Neural progenitor cell (in vitro differentiated cells): ENCODE results near the gene AOC2. TPM values are rescaled to one million over a fixed set of nuclear protein-coding genes. Genes with fewer than 3 reads are reported as not detected.
"Not testable (repeated sequence)": the region's sequence is repeated elsewhere in the genome, so short reads cannot be mapped to it uniquely, and the experiment has no call there.

ENCODE experiments used
- DNase-seq: peaks from one replicate; pipeline ENCODE4 v3.0.0-alpha.2; 2016; ENCODE audit warnings: low spot score
- H2AFZ ChIP-seq: fragments of 200-600 bp; sonication (generic); replicated peaks from 2 replicates; pipeline ENCODE4 v1.6.1; 2016; ENCODE audit warnings: antibody characterized with exemption
- H3F3A ChIP-seq: fragments of 200-600 bp; sonication (generic); 2 replicates; pipeline ENCODE4 v1.6.1; 2016; ENCODE audit warnings: antibody characterized with exemption, low read depth
- H3K27ac ChIP-seq: fragments of 200-600 bp; sonication (generic); 2 replicates; pipeline ENCODE4 v1.5.1; 2016; ENCODE audit warnings: mild to moderate bottlenecking
- H3K27me3 ChIP-seq: fragments of 200-600 bp; sonication (generic); 2 replicates; pipeline ENCODE4 v1.6.1; 2016; ENCODE audit warnings: mild to moderate bottlenecking, moderate library complexity
- H3K36me3 ChIP-seq: fragments of 200-600 bp; sonication (generic); 2 replicates; pipeline ENCODE4 v1.5.1; 2016
- H3K4me1 ChIP-seq: fragments of 200-600 bp; sonication (generic); 2 replicates; pipeline ENCODE4 v1.6.1; 2016; ENCODE audit warnings: mixed run types
- H3K4me2 ChIP-seq: fragments of 200-600 bp; sonication (generic); 2 replicates; pipeline ENCODE4 v1.6.1; 2016
- H3K4me3 ChIP-seq: fragments of 200-600 bp; sonication (generic); 2 replicates; pipeline ENCODE4 v1.5.1; 2016
- H3K79me2 ChIP-seq: fragments of 200-600 bp; sonication (generic); 2 replicates; pipeline ENCODE4 v1.6.1; 2016; ENCODE audit warnings: low read depth
- H3K9ac ChIP-seq: fragments of 200-600 bp; sonication (generic); 2 replicates; pipeline ENCODE4 v1.6.1; 2016
- H3K9me3 ChIP-seq: fragments of 200-600 bp; sonication (generic); 2 replicates; pipeline ENCODE4 v1.5.1; 2016; ENCODE audit warnings: low read depth
- H4K20me1 ChIP-seq: fragments of 200-600 bp; sonication (generic); 2 replicates; pipeline ENCODE4 v1.6.1; 2016; ENCODE audit warnings: low read depth
- H3K27ac Mint-ChIP-seq: 3 replicates; pipeline ENCODE4 v1.8.0; 2021; ENCODE audit warnings: mixed read lengths
- H3K27me3 Mint-ChIP-seq: 2 replicates; pipeline ENCODE4 v1.8.0; 2022; ENCODE audit warnings: low read depth, mild to moderate bottlenecking, inconsistent platforms, moderate library complexity, mixed read lengths; ENCODE audit not compliant: insufficient read depth
- H3K36me3 Mint-ChIP-seq: 3 replicates; pipeline ENCODE4 v1.8.0; 2021; ENCODE audit warnings: mixed read lengths
- H3K4me1 Mint-ChIP-seq: 3 replicates; pipeline ENCODE4 v1.8.0; 2021; ENCODE audit warnings: mixed read lengths
- H3K4me3 Mint-ChIP-seq: 3 replicates; pipeline ENCODE4 v1.8.0; 2021; ENCODE audit warnings: mild to moderate bottlenecking, moderate library complexity, mixed read lengths
- H3K9me3 Mint-ChIP-seq: 3 replicates; pipeline ENCODE4 v1.8.0; 2020; ENCODE audit warnings: mixed read lengths
- EZH2 ChIP-seq: fragments of 200-600 bp; sonication (generic); IDR thresholded peaks from 2 replicates; pipeline ENCODE4 v1.6.1; 2017; ENCODE audit warnings: antibody characterized with exemption, mild to moderate bottlenecking, moderate library complexity
- EZH2phosphoT487 ChIP-seq: fragments of 200-600 bp; sonication (generic); IDR thresholded peaks from 2 replicates; pipeline ENCODE4 v1.6.1; 2017; ENCODE audit warnings: antibody characterized with exemption
- total RNA-seq: library from RNA; depleted of rRNA; stranded (reverse); fragments of >200 nt; gene quantifications from 2 replicates; pipeline ENCODE4 v1.2.3, GENCODE V29; 2015; ENCODE audit warnings: low replicate concordance
- TF ChIP-seq, protein P1 (sequence below): fragments of 200-600 bp; sonication (generic); IDR thresholded peaks from 2 replicates; pipeline ENCODE4 v1.5.1; 2017; ENCODE audit warnings: antibody characterized with exemption, mild to moderate bottlenecking

The AOC2 gene
- total RNA-seq, 1 donor from 2014 or later, result 1.2 TPM

DNA sequence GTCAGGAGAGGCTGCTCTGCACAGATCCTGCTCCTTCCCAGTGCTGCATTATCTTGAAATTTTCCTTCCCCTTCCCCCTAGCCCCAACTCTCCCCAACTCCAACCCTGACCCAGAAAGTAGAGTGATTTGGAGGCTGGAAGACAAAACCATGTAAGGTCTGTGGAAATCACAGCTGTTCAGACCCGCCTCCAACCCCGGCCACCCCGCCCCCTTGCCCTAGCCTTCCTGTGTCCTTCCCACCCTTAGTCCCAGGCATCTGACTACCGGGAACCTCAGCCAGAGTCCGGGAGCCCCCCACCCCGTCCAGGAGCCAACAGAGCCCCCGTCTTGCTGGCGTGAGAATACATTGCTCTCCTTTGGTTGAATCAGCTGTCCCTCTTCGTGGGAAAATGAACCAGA lies 6.6 kb downstream of the AOC2 start, which contains the start of gene AOC3:
Gene AOC3 (plus strand): TSS at position 246 of the 400 bp plus-strand sequence. CDS start 145 bp downstream, at position 391.
- Mint-ChIP-seq H3K27me3 (peaks cover 7% of the 10 kb centered on the region), H3K27ac (no peak within 1 kb of the TSS), H3K4me1 (no peaks in the 10 kb centered on the region), H3K9me3 (no peaks in the 10 kb centered on the region), H3K4me3 (no peak within 1 kb of the TSS), H3K36me3 (peaks cover 4% of the 10 kb centered on the region)
- Histone ChIP-seq H3K4me3 (no peak within 1 kb of the TSS), H2AFZ (no peak within 1 kb of the TSS), H3K9ac (no peak within 1 kb of the TSS), H3K79me2 (no peaks in the 10 kb centered on the region), H3K9me3 (no peaks in the 10 kb centered on the region), H3K27ac (no peak within 1 kb of the TSS), H3K27me3 (no peaks in the 10 kb centered on the region), H4K20me1 (no peaks in the 10 kb centered on the region), H3K4me1 (no peaks in the 10 kb centered on the region), H3K4me2 (no peak within 1 kb of the TSS), H3F3A (no peaks in the 10 kb centered on the region), H3K36me3 (no peaks in the 10 kb centered on the region)
- no peak for DNase-seq
- TF ChIP-seq, protein P1, sequence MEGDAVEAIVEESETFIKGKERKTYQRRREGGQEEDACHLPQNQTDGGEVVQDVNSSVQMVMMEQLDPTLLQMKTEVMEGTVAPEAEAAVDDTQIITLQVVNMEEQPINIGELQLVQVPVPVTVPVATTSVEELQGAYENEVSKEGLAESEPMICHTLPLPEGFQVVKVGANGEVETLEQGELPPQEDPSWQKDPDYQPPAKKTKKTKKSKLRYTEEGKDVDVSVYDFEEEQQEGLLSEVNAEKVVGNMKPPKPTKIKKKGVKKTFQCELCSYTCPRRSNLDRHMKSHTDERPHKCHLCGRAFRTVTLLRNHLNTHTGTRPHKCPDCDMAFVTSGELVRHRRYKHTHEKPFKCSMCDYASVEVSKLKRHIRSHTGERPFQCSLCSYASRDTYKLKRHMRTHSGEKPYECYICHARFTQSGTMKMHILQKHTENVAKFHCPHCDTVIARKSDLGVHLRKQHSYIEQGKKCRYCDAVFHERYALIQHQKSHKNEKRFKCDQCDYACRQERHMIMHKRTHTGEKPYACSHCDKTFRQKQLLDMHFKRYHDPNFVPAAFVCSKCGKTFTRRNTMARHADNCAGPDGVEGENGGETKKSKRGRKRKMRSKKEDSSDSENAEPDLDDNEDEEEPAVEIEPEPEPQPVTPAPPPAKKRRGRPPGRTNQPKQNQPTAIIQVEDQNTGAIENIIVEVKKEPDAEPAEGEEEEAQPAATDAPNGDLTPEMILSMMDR, result no peak
- TF ChIP-seq EZH2 (no peak), EZH2phosphoT487 (no peak)

DNA sequence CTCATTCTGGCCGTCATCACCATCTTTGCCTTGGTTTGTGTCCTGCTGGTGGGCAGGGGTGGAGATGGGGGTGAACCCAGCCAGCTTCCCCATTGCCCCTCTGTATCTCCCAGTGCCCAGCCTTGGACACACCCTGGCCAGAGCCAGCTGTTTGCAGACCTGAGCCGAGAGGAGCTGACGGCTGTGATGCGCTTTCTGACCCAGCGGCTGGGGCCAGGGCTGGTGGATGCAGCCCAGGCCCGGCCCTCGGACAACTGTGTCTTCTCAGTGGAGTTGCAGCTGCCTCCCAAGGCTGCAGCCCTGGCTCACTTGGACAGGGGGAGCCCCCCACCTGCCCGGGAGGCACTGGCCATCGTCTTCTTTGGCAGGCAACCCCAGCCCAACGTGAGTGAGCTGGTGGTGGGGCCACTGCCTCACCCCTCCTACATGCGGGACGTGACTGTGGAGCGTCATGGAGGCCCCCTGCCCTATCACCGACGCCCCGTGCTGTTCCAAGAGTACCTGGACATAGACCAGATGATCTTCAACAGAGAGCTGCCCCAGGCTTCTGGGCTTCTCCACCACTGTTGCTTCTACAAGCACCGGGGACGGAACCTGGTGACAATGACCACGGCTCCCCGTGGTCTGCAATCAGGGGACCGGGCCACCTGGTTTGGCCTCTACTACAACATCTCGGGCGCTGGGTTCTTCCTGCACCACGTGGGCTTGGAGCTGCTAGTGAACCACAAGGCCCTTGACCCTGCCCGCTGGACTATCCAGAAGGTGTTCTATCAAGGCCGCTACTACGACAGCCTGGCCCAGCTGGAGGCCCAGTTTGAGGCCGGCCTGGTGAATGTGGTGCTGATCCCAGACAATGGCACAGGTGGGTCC lies 7.2 kb downstream of the AOC2 start:
- not testable (repeated sequence) for H3K27me3 Mint-ChIP-seq, H3K79me2 ChIP-seq, H3F3A ChIP-seq, H4K20me1 ChIP-seq, DNase-seq, H3K9me3 Mint-ChIP-seq, H3K4me1 ChIP-seq, H3K9ac ChIP-seq, H3K9me3 ChIP-seq, H3K36me3 ChIP-seq, H2AFZ ChIP-seq, H3K4me3 Mint-ChIP-seq, H3K36me3 Mint-ChIP-seq, H3K4me3 ChIP-seq, H3K4me2 ChIP-seq, H3K27ac ChIP-seq, H3K4me1 Mint-ChIP-seq, H3K27ac Mint-ChIP-seq, H3K27me3 ChIP-seq

DNA sequence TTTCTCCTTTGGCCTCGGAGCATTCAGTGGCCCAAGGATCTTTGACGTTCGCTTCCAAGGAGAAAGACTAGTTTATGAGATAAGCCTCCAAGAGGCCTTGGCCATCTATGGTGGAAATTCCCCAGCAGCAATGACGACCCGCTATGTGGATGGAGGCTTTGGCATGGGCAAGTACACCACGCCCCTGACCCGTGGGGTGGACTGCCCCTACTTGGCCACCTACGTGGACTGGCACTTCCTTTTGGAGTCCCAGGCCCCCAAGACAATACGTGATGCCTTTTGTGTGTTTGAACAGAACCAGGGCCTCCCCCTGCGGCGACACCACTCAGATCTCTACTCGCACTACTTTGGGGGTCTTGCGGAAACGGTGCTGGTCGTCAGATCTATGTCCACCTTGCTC lies 8.0 kb downstream of the AOC2 start:
- Mint-ChIP-seq H3K9me3 (no peaks in the 10 kb centered on the region), H3K27ac (no peak overlapping the region), H3K36me3 (peaks cover 2% of the 10 kb centered on the region), H3K4me1 (no peaks in the 10 kb centered on the region), H3K27me3 (peaks cover 7% of the 10 kb centered on the region), H3K4me3 (no peak overlapping the region)
- Histone ChIP-seq H3K79me2 (no peaks in the 10 kb centered on the region), H3K27ac (no peak overlapping the region), H3F3A (no peaks in the 10 kb centered on the region), H3K9ac (no peak overlapping the region), H3K4me3 (no peak overlapping the region), H3K9me3 (no peaks in the 10 kb centered on the region), H3K27me3 (no peaks in the 10 kb centered on the region), H2AFZ (no peak overlapping the region), H3K4me2 (no peak overlapping the region), H3K36me3 (no peaks in the 10 kb centered on the region), H4K20me1 (no peaks in the 10 kb centered on the region), H3K4me1 (no peaks in the 10 kb centered on the region)
- DNase-seq, result no peak
- TF ChIP-seq EZH2phosphoT487, result no peak
- TF ChIP-seq, protein P1, result no peak
- TF ChIP-seq EZH2, result no peak

DNA sequence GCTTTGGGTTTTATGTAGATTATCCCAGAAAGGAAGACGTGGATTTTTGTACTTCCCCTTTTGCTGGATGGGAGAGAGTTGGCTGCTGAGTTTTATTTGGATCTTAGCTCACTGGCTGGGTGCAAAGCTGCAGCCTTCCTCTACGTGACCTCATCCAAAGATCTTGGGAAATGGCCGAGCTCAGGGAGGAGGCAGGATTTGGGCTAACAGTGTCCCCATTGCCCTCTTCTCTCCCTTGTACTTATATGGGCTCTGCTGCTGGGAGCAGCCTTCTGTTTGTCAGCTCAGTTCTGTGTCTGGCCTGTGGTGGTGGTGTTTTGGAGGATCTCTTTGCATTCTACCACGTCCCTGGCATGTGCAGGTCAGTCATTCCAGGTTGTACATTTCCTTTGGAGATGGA lies 8.6 kb downstream of the AOC2 start:
- Histone ChIP-seq H2AFZ (no peak overlapping the region), H3K4me1 (no peaks in the 10 kb centered on the region), H3K79me2 (no peaks in the 10 kb centered on the region), H3K4me3 (no peak overlapping the region), H3K9ac (no peak overlapping the region), H3K9me3 (no peaks in the 10 kb centered on the region), H3K36me3 (no peaks in the 10 kb centered on the region), H3K4me2 (no peak overlapping the region), H3F3A (no peaks in the 10 kb centered on the region), H3K27me3 (no peaks in the 10 kb centered on the region), H3K27ac (no peak overlapping the region), H4K20me1 (no peaks in the 10 kb centered on the region)
- H3K4me3 Mint-ChIP-seq, result no peak overlapping the region
- no peaks in the 10 kb centered on the region for H3K4me1 Mint-ChIP-seq
- no peak for DNase-seq
- H3K27ac Mint-ChIP-seq, result no peak overlapping the region
- no peak for TF ChIP-seq EZH2
- no peak for TF ChIP-seq EZH2phosphoT487
- TF ChIP-seq, protein P1, result no peak
- H3K36me3 Mint-ChIP-seq, result peaks cover 2% of the 10 kb centered on the region
- no peaks in the 10 kb centered on the region for H3K9me3 Mint-ChIP-seq
- H3K27me3 Mint-ChIP-seq, result peaks cover 9% of the 10 kb centered on the region
